Hepatocyte (in vitro differentiated cells): ENCODE results near the gene KCNJ9.

ENCODE experiments used
- CTCF ChIP-seq: fragments of 200-600 bp; sonication (generic); IDR thresholded peaks from 2 replicates; pipeline ENCODE4 v1.5.1; 2016; ENCODE audit warnings: antibody characterized with exemption, mild to moderate bottlenecking; ENCODE audit not compliant: poor library complexity
- EZH2phosphoT487 ChIP-seq: fragments of 200-600 bp; sonication (generic); IDR thresholded peaks from one replicate; pipeline ENCODE4 v1.6.1; 2018; ENCODE audit warnings: antibody characterized with exemption, mild to moderate bottlenecking, low read depth, moderate library complexity; ENCODE audit not compliant: unreplicated experiment, severe bottlenecking

- TF ChIP-seq EZH2phosphoT487 (no peak), CTCF (no peak)
These were observed 39.5 kb downstream of the KCNJ9 start for GRCh38 chr1:160120797-160121196.
